HG02610 (cell line): ENCODE data around the gene CAMTA1.

ENCODE experiments used
- ATAC-seq: cut with Tn5 transposase; IDR thresholded peaks from one replicate; pipeline ENCODE4 v1.9.1; 2021; ENCODE audit warnings: mild to moderate bottlenecking, moderate library complexity; ENCODE audit not compliant: unreplicated experiment

CAMTA1 gene

DNA sequence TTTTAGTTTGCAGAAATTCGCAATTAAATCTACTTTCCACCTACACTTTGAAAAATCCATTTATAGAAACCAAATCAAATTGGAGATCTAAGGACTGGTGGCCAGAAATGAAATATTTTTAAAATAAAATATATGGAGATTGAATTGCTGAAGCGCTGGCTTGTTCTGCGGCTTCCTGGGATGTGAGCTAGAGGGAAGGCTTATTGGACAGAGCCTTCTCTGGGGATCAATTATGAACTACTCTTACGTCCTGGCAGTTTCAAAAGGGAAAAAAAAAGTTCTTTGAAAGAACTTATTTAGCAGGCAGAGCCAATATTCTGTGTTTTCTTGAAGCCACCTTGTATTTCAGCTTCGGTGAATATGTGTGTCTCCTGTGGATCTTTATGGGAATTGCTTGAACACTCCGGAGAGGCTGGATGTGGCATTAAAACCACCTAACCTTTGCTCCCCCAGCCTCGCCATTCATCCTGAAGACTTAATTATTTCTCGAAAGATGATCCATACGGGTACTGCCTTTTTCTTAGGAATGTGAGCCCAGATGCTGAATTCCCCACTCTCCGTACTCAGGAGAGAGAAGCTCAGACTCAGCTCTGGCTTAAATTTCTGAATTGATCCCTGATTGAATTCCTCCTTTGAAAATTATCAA lies 506.9 kb downstream of the CAMTA1 start:
- no peak for ATAC-seq

DNA sequence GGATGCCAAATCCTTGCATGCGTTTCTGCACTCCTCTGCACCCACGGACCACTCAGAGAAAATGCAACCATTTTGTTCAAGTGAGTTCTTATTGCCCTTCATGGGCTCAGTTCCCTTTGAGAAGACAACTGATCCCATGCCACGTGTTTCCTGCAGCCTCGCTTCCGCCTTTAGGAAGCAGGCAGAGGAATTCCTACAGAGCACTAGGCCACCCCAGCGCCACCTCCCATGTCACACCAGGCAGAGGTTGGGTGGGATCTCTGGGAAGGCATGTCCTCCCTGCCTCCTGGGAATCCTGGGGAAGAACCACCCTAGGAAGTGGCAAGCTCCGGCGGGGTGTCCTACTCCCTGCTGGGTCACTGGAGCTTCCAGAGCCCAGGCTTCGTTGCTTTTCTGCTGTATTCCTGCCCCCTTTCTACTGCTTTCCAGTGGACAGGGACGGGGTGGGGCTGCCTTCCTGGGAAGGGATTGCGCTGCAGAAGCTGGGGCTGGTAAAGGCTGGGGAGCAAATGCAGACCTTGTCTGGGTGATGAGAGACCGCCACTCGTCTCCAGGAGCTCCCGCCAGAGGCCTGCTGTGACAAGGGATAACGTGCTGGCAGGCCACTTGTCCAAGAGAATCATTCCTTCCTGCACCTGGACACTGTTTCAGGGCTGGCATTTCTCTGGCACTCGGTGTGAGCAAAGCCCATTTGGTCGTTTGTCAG lies 507.6 kb downstream of the CAMTA1 start:
- ATAC-seq, result no peak

DNA sequence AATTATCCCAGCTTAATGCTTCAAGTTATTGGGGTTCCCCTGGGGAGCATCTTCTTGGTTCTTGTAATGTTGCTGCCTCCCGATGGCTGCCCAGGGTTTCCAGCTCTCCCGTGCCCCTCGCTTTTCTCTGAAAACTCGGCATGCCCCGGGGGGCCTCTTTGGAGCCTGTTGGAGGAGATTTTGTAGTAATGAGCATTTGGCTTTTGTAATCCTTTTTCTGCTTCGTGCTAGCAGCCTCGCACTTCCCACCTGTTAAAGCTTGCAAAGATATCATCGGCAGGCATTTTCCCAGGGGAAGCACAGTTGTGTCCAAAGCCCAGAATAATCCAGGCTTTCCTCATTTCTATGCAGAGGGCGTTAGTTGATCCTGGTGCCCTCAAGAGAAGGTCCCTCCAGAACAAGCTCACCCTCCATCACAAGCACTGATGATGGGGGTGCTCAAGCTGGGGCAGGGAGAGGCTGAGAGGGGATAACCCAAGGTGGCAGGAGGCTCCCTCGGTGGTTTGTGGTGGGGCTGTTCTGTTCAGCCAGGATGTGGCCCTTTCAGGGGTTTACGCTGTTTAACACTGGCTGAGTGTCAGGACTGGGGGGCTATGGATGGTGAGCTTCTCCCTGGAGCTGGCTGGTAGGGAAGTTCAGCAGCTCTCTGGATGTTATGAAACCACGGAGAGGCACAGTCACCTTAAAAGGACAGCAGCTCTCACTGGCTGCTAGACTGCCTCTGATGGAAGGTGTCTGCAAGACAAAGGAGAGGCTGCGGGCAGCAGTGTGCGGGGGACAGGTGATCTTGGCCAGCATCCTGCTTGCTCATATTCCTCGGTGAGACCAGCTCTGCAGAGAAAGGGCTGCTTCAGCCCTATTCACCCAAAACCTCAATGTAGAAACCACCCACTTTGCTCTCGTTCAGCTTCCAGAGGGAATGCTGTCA lies 508.7 kb downstream of the CAMTA1 start:
- no peak for ATAC-seq

DNA sequence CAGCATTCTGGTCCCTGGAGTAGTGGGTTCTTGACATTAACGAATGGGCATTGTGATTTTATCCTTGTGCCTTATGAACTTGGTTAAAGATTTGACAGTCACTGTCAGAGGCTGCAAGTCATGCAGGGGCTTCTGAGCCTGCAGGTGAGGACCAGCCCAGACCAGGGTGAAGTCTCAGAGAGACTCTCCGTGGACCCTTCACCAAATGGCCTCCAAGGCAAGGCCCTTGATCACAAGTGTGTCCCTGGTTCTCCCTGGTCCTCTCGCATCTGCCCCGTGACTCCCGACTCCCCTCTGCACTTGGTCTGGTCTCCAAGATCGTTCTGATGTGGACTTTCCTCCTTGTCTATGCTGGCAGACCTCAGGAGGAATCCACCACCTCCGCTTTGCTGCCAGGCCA lies 509.4 kb downstream of the CAMTA1 start:
- ATAC-seq, result no peak

DNA sequence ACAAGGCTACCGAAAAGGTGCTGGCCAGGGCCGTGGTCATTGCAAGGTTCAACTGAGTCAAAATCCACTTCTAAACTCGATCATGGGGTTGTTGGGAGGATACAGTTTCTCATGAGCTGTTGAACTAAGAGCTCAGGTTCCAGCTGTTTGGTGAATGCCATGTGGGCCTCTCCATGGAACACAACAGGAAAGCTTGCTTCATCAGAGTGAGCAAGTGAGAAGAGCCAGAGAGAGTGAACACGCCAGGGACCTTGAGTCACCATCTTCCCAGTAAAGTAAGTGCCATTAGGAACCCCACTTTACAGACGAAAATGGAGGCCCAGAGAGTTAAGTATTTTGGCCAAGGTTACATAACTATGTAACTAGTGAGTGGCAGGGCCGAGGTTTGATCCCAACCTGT lies 510.7 kb downstream of the CAMTA1 start:
- ATAC-seq, result no peak

DNA sequence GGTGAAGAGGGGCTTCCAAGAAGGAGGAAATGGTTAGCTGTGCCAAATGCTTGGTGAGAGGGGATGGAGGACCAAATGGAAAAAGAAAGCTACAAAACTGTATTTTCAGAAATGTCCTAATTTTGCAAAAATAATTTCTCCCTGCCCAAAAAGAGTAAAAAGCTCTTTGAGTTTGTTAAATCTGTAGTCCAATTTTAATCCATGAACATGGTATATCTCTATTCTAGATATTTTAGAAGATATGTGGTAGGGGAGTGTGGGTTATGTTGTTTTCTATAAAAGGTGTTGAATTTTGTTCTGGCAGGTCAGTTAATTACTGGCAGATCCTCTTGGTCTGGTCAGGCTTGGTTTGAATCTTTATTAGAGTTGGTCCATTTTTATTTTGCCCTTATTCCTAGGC lies 511.7 kb downstream of the CAMTA1 start:
- no peak for ATAC-seq

DNA sequence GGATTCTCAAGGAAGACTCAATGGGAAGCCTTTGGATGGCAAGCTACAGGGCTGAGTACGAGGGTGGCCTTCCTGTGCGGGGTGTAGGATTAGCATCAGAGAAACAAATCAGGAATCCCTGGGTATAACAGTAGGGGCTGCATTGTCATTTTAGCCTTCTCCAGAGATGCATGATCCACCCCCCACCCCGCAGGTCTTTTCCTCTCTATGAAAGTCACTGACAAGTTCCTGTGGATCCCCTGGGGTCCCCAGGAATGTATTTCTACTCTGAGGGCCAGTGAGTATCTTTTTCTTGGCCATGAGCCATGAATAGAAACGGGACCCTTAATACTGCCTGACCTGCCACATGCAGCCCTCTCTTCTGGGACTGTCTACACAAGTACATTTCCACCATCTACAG lies 512.9 kb downstream of the CAMTA1 start:
- no peak for ATAC-seq

DNA sequence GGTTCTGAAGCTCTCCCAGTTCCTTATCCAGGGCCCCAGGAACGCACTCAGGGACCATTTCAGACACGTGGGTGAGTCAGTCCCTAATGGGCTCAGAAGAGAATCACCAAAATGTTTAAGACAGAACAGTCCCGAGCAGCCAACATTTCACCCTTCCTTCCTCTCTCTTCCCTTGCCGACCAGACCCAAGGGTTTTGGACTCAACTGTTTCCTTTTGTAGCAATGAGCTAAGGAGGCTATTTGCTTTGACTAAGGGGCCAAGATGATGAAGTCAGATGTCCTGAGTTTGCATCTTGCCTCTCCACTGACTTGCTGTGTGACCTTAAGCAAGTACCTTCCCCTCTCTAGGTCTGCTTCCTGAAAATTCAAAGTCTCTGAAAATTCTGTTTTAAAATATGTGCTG lies 513.5 kb downstream of the CAMTA1 start:
- ATAC-seq, result no peak

DNA sequence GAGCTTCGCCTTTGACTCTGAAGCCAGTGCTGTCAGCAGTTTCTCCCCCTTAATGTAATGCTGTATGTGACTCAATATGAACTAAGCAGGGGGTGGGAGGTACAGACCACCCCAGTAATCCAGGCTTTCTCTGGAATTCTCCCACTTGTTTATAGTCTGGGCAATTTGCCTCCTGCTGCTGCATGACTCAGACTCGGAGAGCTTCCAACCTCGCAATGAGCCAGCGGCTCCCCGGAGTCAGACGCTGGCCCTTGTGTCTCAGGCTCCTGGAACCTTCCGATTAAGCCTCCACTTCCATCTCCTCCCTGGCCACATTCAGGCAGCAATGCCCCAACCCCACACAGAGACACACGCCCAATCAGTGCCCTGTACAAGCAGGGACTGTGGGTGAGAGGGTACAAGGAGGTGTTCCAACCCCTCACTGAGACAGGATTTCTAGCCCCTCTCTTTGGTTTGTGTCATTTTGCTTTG lies 514.1 kb downstream of the CAMTA1 start:
- no peak for ATAC-seq

DNA sequence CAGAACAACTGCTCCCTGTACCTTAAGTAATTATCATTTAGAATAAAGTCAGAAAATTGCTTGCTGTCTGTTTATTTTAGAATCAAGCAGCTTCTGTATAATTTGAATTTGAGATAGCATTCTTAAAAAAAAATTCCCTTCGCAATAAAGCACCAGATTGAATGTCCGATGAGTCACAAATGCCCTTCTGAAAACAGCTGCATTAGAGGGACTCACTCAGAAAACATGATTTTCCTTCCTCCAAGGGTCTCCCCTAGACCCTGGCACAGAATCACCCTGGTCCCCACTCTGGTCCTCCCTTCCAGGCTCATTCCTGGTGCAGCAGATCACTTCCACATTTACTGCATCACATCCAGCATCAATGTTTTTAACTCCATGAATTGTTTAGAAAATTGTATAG lies 514.7 kb downstream of the CAMTA1 start:
- ATAC-seq, result no peak

DNA sequence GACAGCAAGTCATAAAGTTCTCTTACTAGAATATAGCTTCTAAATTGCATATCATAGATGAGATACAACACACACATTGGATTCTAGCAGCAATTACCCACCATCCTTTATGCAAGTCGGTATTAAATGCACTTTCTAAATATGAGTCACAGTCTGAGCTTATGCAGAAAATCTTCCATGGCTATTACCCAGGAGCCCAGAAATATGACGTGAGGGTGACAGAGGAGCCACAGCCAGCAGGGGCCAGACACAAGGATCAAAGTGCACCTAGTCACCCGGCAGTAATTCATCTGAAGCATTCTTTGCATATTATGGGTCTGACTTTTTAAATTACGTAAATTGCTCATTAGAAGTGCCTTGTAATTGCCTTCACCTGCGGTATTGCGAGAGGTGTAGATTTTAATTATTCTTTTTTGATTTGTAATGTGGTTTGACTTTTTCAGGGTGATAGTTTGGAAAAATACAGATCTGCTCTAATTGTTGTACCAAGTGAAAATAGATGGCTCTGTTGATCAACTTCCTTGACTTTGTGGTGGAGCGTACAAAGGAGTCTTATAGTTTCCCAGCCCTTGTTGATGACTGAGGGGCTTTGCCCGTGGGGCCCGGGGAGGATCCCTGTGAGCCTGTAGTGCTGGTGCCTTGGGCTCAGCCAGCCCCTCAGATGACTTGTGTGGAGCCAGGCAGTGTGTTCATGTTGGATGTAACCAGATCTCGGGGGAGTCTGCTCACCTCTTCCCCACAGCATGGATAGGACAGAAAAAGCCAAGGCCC lies 515.8 kb downstream of the CAMTA1 start:
- no peak for ATAC-seq

DNA sequence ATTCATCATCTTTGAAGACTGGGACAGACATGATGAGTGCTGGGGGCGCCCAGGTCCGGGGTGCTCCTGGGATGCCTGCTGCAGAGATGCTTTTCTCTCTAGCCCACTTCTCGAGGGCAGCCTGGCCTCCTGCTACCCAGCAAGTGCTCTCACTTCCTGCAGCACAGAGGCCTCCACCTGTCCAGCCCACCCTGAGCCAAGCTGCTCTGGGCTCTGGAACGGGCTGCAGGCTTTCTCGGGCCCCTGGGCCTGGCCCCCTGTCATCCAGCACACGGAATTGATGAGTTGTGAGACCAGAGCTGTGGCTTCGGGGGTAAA lies 516.4 kb downstream of the CAMTA1 start:
- ATAC-seq, result no peak

DNA sequence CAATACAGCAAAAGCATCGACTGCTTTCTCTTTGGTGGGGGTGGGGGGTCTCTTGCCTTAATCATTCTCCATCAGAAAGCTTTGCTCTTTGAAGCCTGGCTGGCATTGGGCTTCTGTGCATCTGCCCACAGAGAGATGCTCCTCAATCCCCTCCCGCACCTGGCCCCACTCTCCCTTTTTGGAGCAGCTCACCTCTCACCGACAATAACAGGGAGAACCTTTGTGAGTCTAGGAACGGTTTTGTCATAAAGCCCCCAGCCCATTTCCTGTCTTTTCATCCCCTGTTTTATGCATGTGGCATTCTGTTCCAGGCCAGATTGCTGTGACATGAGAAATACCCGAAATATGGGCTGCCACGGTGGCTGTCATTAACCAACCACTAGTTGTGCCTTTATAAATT lies 516.9 kb downstream of the CAMTA1 start:
- ATAC-seq, result no peak

DNA sequence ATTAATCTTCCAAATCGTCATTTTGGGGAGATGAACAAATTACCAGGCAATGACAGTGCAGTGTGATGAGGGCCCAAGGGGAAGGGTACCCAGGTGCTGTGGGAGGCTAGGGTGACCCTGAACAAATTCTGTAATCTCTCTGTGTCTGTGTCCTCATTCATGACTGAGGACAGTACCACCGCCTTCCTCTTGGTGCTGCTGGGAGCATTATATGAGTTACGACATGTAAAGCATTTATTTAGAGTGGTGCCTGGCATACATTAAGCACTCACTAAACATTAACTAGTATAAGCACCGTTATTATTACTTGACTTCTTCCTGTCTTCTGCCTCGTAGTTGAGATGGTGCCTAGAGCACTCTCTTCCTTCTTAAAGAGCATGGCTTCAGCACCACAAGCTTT lies 517.6 kb downstream of the CAMTA1 start:
- ATAC-seq, result no peak

DNA sequence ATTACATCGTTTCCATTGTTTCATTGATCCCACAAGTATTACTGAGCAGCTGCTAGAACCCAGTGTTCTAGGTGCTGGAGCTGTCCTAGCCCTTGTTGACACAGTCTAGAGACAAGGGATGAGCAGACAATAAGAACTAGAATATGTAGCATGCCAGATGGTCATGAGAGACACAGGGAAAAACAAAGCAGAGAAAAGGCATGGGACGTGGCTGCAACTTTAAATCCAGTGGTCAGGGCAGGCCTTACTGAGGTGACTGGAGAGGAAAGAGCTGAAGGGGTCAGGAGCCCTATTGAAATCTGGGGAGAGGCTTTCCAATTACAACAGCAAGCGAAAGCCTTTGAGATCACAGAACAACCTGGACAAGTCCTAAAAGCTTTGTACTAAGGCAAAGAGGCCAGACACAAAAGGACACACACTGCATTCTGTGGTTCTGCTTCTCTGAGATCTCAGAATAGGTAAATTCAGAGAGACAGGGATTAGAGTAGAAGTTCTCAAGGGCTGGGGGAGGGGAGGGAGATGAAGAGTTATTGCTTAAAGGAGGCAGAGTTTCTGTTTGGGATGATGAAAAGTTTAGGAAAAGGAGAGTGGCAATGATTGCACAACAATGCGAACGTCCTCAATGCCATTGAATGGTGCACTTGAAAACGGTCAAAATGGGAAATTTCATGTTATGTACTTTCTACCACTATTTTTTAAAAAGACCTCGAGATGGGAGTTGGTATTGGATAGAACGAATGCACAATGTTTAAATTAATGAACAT lies 518.5 kb downstream of the CAMTA1 start:
- no peak for ATAC-seq

DNA sequence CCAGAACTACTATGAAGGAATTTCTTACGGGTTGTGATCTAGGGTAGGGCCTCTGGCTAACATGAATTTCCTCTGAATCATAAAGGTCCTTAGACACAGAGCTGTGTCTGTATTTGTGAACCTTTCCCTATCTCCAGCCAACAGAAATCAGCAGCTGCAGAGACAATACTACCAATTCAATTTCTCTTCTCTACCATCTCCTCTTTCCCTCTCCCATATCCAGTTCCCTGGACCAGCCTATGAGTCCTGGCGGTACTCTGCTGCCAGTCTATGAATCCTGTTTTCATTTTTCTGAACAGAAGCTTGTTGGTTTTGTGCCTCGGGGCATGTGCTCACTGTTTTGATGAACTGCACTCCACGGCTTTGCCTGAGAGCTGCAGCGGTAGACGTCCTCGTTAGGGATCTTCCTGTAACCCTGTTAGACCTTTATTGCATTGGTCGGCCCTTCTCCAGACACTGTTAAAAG lies 527.9 kb downstream of the CAMTA1 start:
- ATAC-seq, result no peak

DNA sequence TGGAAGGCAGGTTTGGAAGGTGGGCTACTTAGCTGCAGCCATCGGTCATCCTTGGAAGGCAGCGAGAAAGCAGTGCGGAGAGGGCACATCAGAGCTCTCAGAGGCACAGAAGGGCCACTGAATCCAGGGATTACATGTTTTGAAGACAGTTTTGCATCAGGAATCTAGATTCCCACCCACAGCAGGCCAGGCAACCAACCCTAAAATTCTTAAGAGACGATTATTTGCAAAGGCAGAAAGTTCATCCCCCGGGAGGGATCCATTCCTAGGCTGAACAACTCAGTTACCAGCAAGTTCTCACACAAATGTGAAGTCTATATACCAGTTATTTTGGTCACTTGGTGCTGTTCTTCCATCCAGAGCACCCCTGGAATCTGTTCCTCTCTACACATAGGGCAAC lies 528.6 kb downstream of the CAMTA1 start:
- no peak for ATAC-seq

DNA sequence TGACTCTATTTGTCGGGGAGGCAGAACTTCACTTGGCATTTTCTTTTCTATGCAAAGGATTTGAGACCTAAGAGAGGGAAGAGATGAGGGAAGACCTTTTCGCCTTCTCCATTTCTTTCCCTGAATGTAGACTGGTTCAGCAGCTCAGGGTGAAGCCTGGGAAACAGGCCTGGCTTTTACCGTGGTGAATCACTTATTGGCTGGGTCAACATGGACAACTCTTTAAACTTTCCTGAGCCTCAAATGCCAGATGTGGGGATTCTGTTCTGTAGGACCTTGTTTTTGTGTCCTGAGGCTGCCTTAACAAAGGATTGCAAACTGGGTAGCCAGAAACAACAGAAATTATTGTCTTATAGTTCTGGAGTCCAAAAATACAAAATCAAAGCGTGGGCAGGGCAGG lies 530.1 kb downstream of the CAMTA1 start:
- ATAC-seq, result no peak

DNA sequence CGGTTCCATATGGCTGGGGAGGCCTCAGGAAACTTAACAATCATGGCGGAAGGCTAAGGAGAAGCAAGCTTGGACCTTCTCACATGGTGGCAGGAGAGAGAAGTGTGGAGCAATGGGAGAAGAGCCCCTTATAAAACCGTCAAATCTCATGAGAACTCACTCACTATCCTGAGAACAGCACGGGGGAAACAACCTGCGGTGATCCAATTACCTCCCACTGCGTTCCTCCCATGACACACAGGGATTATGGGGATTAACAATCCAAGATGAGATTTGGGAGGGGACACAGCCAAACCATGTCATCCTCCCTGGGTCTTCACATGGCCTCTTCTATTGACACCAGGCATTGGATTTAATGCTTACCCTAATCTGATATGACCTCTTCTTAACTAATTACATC lies 530.7 kb downstream of the CAMTA1 start:
- ATAC-seq, result no peak

DNA sequence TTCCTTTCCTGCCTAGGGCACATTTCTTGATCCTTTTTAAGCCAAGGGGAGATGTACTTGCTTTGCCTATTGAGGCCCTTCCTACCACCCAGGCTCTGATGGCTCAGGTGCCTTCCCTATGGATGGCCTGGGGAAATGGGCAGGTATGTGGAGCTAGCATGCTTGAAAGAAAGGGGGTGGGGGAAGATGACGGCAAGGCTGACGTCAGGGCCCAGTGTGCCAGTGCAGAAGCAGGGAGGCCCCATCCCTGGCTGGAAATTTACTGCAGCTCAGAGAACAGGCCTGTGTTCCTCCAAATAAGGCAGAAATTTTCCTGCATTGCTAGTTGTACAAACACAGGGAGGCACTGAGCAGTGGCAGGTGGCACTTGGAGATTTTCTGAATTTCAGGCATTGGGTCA lies 532.6 kb downstream of the CAMTA1 start:
- no peak for ATAC-seq
